Posterior vena cava (tissue), 2 donors: ENCODE measurements around the gene SEPTIN3. TPM values are rescaled to one million over a fixed set of nuclear protein-coding genes. Genes with fewer than 3 reads are reported as not detected.
A peak's percentile ranks its signal among the peaks of the same experiment; 100 is the strongest.
"Not testable (repeated sequence)": the region's sequence is repeated elsewhere in the genome, so short reads cannot be mapped to it uniquely, and the experiment has no call there.

Experiments
- DNase-seq: peaks from one replicate; pipeline ENCODE4 v3.0.0-alpha.2; 2020; ENCODE audit warnings: low spot score
- intact Hi-C, 2 donors: fragments of 100-400 bp; cut with DNase I; formaldehyde crosslinking; loops; one replicate each; pipeline versions ENCODE4 v1.14.1 to v1.14.2; 2022 to 2023
- total RNA-seq, 2 donors: library from RNA; stranded (reverse); fragmentation: NEBNext Ultra II Directional; extraction: Animal tissue kit (Norgen Biotek cat#: 25700); gene quantifications; one replicate each; pipeline ENCODE4 v1.2.1, GENCODE V29; 2021
- donor health status: DM: yes; HTN: yes; CAD: no.
- donor health status: DM: yes; HTN: yes; CAD: no.

The SEPTIN3 gene
- total RNA-seq, 2 donors from 2014 or later = 0.14 to 0.23 TPM

- intact Hi-C loops = loop anchor here (5.0 kb wide), 2 partner anchors 118 to 243 kb away; partner anchors contain the start of gene MEI1 (in 1 of the 2)
- peak; percentile 80 for DNase-seq
Measured at GRCh38 chr22:41939981-41940831, 29.0 kb upstream of the SEPTIN3 start.

GRCh38 chr22:41940832-41941765 lies 28.1 kb upstream of the SEPTIN3 start:
- intact Hi-C loops = loop anchor here (5.0 kb wide), 2 partner anchors 119 to 244 kb away; partner anchors contain the start of gene MEI1 (in 1 of the 2)
- peak; percentile 95 for DNase-seq

DNA sequence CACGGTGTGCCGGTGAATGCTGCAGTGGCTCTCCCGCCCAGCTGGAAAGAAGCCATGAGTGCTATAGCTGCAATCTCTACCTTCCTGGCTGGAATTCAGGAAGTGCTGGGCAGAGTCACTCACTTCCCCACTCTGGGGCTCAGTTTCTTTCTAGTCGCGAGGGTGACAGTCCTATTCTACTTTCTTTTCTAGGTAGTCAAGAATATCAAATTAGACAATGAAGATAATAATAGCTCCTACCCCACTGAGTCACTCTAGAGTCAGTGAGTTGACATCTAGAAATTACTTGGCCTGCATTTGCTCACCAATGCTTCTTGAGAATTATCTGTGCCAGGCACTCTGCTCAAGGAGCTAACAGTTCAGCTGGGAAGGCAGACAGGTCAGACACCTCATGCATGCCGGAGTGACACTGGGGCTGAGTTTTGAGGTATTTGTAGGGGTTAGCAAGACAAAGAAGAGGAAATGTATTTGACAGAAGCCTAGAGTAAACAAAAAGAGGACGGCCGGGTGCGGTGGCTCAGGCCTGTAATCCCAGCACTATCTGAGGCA lies 25.5 kb upstream of the SEPTIN3 start:
- no peak for DNase-seq
- intact Hi-C loops = loop anchor here (5.0 kb wide), 2 partner anchors 121 to 246 kb away; partner anchors contain the start of gene MEI1 (in 1 of the 2)

- intact Hi-C loops = no loop called here
- DNase-seq = peak; percentile 97
Measured at GRCh38 chr22:41946629-41947423, 22.4 kb upstream of the SEPTIN3 start, which contains the start of gene CENPM. Gene CENPM, minus strand, starts transcription at chr22:41947152. Its CDS starts 76 bp downstream, at chr22:41947076.

GRCh38 chr22:41947424-41948080 lies 21.7 kb upstream of the SEPTIN3 start:
- intact Hi-C loops = no loop called here
- no peak for DNase-seq

GRCh38 chr22:41948142-41948541 lies 21.1 kb upstream of the SEPTIN3 start:
- intact Hi-C loops = no loop called here
- no peak for DNase-seq

DNA sequence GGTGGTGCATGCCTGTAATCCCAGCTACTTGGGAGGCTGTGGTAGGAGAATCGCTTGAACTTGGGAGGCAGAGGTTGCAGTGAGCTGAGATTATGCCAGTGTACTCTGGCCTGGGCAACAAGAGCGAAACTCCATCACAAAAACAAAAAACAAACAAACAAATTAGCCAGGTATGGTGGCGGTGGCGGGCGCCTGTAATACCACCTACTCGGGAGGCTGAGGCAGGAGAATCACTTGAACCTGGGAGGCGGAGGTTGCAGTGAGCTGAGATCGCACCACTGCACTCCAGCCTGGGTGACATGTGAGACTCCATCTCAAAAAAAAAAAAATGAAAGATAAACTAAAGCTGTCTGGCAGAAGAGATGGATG lies 20.3 kb upstream of the SEPTIN3 start:
- DNase-seq, intact Hi-C loops: not testable (repeated sequence)

DNA sequence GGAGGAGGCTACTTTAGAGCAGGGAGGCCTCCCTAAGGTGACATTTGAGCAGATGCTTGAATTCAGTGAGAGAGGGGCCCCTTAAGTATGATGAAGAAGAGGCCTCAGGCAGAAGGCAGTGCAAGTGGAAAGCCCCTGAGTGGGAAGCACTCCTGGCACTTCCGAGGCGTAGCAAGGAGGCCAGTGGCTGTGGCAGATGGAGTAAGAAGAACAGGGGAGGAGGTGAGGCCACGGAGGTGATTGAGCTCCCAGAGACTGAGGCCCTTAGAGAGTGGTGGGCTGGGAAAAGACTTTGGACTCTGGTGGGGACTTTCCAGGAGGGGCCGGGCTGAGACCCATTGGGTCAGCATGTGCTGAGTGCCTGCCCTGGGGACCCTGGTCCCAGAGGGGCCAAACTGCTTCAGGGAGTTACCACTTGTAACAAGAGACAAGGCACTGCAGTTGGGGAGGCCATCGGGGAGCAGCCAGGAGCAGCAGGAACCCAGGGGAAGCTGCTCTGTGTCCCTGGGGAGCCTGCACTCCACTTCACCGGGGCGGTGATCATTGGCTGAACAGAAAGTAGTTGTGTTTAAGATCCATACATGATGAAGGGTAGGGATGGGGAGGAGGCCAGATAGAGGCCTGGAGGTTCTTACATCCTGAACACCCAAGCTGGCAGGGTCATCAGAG lies 19.8 kb upstream of the SEPTIN3 start:
- no peak for DNase-seq
- intact Hi-C loops = no loop called here

- intact Hi-C loops = no loop called here
- DNase-seq = no peak
Measured at GRCh38 chr22:41951898-41952474, 17.3 kb upstream of the SEPTIN3 start, which contains the start of gene SMIM45. Gene SMIM45, plus strand, starts transcription at chr22:41952150.

DNA sequence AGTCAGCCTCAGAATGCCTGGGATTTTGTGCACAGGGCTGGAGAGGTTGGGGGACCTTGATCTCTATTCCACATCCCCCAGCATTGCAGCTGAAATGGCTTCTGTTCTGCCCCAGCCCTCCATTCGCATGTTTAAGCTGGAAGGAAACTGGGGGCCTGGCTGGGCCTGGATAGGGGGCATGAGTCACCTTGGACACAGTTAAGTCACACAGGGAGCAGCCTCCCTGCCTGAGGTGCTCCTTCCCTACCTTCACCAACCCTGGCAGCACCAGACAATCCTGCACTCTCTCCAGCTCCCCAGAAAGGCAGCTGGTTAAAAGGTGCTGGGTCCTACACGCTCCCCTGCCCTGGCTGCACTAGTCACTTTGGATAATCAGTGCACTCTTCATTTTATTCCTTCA lies 16.5 kb upstream of the SEPTIN3 start:
- DNase-seq = no peak
- intact Hi-C loops = no loop called here

DNA sequence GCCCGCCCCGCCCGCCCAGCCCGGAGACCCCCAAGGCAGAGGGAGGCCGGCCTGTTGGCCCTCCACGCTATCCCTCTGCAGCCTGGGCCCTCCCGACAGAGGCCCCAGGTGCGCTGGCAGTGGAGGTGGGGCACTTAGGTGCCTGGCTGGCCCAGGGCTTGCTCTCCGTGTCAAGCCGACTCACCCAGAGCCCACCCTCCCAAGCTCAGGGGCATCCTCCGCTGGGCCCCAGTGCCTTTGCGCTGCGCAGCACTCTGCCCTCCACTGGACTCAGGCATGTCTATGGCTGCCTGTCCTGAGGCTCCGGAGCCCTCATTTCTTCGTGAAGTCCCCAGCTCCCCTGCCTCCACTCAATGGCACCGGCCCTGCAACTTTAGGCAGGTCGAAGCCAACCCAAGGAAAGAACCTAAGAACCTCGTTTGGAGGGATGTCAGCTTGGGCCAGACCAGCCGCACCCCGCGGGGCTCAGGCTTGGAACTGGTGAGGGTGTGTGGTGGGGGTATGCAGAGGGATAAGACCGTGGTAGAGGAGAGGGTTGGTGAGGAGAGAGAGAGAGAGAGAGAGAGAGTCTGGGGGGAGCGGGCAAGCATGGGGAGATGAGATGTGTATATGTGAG lies 11.2 kb upstream of the SEPTIN3 start:
- no peak for DNase-seq
- intact Hi-C loops = no loop called here

DNA sequence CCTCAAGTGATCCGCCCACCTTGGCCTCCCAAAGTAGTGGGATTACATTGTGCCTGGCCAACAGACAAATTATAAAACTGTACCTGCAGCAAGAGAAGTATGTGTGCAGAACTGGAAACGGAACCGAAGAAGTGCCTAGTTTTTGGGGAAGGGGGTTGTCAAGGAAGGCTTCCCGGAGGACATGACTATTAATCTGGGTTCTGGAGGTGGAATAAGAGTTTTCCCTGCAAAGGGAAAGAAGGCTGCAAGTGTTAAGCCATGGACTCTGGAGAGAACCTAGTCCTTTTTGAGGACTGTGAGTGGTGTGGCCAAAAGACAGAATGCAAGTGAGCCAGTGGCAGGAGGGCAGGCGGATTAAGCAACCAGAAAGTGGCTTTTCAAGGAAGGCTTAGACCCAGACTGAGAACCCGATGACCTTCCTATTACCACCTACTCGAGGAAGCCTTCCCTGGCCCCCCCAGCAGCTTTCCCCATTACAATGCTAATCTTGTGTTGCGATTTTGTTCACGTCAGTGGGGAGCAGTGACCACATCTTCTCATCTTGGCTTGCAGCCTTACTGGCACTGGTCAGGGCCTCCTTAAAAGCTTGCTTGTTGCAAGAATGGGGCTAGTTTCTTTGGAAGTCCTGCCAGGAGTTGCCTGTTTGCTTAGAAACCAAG lies 5.7 kb upstream of the SEPTIN3 start:
- DNase-seq = no peak
- intact Hi-C loops = loop anchor here in 1 of 2 donors (10.0 kb wide), 1 partner anchor 471 kb away; the partner anchor contains the start of gene NFAM1

DNA sequence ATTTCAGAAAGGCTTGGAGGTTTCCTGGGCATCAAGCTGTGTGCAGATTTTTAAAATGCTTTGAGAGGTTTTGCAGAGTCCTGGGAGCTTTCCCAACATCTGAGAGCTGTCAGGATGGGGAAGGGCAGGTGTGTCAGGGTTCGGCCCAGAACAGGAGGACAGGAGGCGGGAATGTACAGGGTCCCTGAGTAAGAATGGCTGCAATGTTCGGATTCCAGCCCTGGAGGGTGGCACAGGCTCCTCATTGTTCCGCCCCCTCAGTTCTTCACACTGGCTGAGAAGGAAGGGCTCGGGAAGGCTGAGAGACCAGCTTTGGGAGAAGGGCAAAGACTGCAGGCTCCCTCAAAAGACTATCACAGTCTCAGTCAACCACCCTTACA lies 5.1 kb upstream of the SEPTIN3 start:
- DNase-seq = no peak
- intact Hi-C loops = loop anchor here in 1 of 2 donors (10.0 kb wide), 1 partner anchor 471 kb away; the partner anchor contains the start of gene NFAM1

- intact Hi-C loops = loop anchor here in 1 of 2 donors (10.0 kb wide), 1 partner anchor 469 kb away; the partner anchor contains the start of gene NFAM1
- no peak for DNase-seq
Measured at GRCh38 chr22:41966225-41966606, 3.0 kb upstream of the SEPTIN3 start.

DNA sequence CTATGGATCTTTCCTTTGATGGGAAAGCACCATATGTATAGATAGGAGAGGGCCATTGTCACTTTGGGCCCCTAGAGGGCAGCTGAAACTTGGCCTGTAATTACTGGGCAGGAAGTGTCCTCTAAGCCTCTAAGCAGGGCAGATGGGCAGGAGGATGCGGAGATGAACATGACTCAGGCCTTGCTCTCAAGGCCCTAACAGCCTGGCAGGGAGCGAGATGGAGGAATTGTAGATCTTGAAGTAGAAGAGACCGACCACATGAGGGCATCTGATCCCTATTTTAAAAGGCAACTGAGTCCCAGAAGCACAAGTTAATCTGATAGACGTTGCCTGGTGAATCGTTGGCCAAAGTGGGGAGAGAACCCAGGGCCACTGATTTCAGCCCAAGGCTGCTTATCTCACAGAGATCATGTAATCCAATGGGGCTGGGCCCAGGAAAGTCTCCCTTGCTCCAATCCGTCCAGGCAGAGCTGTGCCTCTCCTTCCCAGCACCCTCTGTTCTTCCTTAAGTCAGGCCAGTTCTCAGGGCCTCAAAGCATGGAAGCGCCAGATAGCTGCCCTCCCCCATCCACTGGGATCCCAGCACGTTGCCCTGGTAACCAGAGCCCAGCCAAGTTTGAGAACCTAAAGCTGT lies 2.5 kb upstream of the SEPTIN3 start:
- intact Hi-C loops = loop anchor here in 1 of 2 donors (10.0 kb wide), 1 partner anchor 468 kb away; the partner anchor contains the start of gene NFAM1
- DNase-seq = no peak
